IPS-NIHi11 (cell line): ENCODE results near the gene RAD51B.
"Not testable (repeated sequence)": the region's sequence is repeated elsewhere in the genome, so short reads cannot be mapped to it uniquely, and the experiment has no call there.

Experiments used
- DNase-seq: peaks from one replicate; pipeline ENCODE4 v3.0.0; 2012; ENCODE audit warnings: mixed read lengths, low spot score

RAD51B gene

GRCh38 chr14:68027276-68027675, 207.7 kb downstream of the RAD51B start:
- no peak for DNase-seq

- DNase-seq: no peak
Observed at GRCh38 chr14:68028075-68028474, 208.5 kb downstream of the RAD51B start.

DNA sequence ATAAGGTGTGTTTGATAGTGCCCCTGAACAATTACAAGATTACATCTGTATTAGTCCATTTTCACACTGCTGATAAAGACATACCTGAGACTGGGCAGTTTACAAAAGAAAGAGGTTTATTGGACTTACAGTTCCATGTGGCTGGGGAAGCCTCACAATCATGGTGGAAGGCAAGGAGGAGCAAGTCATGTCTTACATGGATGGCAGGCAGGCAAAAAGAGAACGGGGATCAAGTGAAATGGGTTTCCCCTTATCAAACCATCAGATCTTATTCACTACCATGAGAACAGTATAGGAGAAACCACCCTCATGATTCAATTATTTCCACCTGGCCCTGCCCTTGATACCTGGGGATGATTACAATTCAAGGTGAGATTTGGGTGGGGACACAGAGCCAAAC, 211.4 kb downstream of the RAD51B start:
- not testable (repeated sequence) for DNase-seq

- DNase-seq: no peak
Observed at GRCh38 chr14:68032154-68032553, 212.6 kb downstream of the RAD51B start.

DNA sequence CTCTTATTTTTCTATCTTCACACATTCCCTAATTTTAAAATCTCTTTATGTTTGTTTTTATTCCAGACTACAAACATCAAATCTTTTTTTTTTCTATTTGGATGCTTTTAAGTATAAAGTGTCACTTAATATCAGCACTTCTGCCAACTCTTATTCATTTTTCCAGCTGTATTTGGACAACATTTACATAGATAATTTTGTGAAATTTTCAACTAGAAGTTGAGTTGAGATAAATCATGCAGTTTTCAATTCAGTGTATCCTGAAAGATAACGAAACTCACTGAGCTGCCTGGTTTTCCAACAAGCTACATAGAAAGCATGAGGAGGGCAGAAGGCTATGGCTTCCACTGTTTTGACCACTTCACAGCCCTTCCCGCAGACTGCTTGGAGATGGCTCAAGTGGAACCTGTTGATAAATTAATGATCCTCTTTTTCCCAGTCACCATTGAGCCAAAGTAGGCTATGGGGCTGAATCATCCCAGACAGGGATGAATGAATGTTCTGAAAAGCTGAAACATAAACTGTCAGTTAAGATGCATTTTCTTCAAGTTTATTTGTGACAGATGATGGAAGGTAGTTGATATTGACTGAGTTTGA, 213.9 kb downstream of the RAD51B start:
- no peak for DNase-seq

GRCh38 chr14:68034896-68035295, 215.3 kb downstream of the RAD51B start:
- DNase-seq: no peak

- DNase-seq: no peak
Observed at GRCh38 chr14:68036202-68036601, 216.6 kb downstream of the RAD51B start.

DNA sequence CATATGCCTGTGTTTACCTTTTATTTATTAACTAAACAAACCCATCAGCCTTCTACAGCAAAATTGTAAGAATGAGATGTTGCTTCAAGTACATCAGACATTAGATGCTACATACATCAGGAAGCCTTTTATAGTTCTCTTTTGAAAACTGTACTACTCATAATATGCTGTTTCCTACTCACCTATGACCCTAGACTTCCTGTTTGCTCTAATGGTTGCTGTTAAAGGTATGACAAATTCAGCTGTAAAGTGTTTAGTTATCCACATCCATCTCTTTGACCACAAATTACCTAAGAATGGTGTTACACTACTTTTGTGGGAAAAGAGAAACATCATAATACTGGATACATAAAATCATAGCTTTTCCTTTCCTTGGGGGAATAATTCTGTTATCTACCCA, 220.0 kb downstream of the RAD51B start:
- DNase-seq: no peak

- no peak for DNase-seq
Observed at GRCh38 chr14:68040633-68041369, 221.2 kb downstream of the RAD51B start.

DNA sequence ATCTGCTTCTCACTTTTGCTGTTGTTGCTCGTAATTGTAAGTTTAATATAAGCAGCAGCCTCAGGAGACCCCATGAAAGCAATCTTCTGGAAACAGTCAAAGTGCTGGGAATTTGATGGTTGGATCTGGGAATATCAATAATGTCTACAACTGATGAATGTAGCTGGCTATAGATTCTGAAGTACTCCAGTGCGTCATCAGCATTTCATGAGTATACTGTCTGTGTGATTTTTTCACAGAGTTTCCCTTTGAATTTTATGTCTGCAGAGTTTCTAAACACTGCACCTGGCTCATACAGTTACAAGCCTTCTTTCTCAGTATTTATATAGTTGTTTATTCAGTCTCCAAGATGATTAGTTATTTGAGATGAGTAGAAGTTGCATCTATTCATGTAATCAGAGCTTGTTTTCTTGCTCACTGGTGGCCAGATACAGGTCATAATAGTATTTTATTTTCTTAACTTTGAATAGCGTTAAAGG, 222.3 kb downstream of the RAD51B start:
- DNase-seq: no peak

DNA sequence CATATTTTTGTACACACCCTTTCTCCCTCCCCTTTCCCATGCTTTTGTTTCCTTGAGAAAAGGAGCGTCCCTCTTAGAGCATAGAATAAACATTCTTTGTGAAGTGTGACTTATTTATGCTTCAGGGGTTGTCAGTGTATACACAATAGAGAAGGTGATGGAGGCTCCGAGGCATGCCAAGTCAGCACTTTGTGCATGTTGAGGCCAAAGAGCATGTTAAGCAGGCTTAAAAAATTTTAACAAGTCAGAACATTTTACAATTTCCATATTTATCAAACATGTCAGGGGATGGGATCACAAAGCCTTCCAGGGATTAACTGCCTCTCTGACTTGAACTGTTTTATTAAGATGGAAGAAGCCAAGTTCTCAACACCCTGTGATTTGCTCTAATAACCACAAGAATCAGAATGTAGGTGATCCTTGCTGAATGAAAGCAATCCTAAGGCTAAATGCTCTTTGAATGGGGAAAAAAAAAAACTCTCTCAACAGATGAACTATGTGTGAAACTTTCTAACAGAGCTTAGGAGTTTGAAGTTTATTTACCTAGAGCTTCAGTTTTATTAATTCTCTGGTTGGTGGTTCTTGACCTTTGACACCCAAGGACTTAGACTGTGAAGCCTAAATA, 223.1 kb downstream of the RAD51B start:
- no peak for DNase-seq

DNA sequence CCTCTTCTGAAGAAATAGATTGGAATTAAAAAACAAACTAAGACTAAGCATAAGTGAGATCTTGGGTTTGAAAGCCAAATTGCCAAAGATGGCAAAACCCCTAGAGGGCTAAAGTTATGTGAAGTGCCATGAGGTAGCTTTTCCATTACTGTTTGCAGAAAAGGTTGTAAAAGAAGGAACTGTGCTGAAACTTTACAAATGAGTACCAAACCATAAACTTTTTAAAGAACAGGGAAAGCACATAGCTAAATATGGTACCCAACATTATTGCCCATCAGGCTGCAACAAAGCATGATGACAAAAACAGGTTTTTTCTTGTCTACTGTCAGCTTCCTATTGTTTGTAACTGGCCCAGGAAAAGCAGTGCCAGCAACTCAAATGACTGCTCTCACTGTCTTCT, 224.2 kb downstream of the RAD51B start:
- DNase-seq: no peak

- no peak for DNase-seq
Observed at GRCh38 chr14:68047906-68048305, 228.3 kb downstream of the RAD51B start.

DNA sequence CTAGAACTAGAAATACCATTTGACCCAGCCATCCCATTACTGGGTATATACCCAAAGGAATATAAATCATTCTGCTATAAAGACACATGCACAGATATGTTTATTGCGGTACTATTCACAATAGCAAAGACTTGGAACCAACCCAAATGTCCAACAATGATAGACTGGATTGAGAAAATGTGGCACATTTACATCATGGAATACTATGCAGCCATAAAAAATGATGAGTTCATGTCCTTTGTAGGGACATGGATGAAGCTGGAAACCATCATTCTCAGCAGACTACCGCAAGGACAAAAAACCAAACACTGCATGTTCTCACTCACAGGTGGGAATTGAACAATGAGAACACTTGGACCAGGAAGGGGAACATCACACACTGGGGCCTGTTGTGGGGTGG, 229.2 kb downstream of the RAD51B start:
- DNase-seq: not testable (repeated sequence)

DNA sequence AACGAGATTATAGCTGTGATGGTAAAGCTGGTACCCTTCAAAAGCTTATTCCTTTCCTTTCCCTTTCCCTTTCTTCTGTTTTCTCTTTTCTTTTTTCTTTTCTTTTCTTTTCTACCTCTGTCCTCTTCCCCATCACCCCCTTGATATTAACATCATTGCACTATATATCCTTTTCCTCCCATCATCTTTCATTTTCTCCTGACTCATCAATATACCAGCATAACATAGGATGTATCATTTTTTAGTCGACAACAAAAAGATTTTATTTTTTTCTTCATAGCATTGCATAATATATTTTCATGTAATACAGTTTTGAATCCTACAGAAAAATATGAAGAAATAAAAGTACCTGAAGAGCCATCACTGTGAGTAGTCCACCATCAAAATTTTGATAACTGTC, 230.6 kb downstream of the RAD51B start:
- DNase-seq: no peak

DNA sequence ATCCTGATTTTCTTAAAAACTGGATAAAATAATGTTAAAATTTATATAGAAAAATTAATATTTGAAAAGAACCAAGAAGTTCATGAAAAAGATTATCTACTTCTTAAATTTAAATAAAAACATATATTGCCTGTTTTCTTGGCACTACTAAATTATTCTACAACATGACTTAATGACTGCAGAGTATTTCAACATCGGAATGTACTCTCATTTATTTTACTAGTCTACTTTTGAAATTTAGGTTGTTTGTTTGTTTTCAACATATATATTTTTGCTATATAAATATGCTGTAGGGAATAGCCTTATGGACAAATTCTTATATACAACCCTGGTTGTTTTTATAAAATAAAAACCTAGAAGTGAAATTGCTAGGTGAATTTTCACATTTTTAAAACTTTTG, 231.6 kb downstream of the RAD51B start:
- no peak for DNase-seq

DNA sequence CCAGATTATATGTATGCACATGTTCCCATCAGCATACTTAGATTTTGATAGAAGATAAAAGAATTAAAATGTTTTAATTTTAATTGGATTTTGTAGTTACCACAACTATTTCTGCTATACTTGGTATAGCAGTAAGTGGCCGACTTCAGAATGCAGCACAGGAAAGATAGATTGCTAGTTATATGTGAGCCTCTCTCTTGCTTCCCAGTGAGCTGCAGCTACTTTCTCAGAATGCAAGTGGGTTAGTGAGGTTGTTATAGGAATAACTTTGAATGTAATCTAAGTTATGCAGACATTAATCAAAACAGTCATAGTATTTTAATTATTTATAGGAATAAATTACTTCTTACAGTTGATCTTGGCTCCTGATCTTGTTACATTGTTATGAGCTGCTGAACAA, 240.6 kb downstream of the RAD51B start:
- DNase-seq: no peak

GRCh38 chr14:68062651-68063050, 243.1 kb downstream of the RAD51B start:
- no peak for DNase-seq

- DNase-seq: no peak
Observed at GRCh38 chr14:68065322-68065721, 245.7 kb downstream of the RAD51B start.

DNA sequence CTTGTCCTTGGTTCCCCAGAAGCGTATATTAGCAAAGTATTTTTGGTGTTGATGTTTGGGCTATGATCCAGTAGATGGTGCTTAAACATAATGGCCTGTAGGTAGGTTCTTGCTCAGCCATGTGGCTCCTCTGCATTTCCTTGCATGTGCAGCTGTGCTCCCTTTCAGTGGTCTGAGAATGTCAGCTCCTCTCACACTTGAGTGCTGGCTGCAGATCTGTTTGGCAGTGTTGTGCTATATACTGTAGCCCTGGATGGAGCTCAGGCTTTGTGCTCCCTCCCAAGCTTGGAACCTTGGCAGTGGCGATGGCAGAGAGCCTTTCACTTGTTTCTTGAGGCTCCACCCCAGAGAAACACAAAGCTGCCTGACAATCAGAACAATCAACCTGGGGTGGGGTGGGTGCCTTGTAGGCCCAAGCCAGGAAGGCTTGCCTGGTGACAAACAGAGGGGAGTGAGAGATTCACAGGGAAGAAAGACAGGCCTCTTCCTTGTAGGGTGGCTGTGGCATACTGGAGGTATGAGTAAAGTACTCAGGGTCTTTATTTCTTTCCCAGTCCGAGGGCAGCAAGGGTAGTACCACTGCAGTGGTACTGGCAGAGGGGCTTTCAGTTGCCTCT, 255.3 kb downstream of the RAD51B start:
- no peak for DNase-seq

DNA sequence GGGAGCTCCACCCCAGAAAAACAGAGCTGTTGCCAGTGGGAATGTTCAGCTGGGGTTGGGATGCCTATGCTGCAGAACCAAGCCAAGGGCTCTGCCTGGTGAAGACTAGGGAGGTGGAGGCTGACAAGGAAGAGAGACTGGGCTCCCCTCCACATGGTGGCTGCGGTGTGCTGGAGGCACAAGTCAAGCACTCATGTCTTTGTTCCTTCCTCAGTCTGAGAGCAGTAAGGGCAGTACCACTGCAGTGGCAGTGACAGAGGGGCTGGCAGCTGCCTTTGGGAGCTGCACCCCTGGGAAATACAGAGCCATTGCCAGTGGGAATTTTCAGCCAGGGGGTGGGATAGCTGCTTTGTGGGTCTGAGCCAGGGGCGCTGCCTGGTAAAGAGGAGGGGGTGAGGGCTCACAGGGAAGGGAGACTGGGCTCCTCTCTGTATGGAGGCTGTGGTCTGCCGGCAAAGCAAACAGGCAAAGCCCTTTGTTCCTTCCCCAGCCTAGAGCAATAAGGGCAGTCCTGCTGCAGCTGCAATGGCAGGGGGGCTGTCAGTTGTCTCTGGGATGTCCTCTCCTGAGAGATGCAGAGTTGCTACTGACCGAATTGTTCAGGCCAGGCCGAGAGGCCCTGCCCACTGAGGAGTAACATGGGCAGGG, 255.9 kb downstream of the RAD51B start:
- DNase-seq: no peak

GRCh38 chr14:68076451-68076850, 256.9 kb downstream of the RAD51B start:
- no peak for DNase-seq
